ENCODE results near the gene KAZN.

DNA sequence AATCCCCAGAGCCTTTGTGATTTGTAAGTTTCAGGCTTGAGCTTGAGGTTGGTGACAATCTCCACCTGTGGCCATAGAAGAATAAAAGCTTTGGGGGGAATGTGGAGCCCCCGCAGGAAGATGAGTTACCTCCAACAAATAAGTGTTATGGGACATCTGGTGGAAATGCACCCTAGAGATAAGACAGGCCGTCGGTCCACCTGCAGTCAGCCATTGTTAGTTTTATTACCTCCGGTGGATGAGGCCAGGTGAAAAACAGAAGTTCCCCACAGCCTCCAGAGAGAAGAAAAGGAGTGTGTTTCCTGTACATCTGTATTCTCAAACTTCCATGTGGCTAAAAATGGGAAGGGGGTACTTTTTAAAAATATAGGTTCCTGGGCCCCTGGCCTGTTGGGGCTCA lies 137.4 kb downstream of the KAZN start:
- TF ChIP-seq, protein P1, sequence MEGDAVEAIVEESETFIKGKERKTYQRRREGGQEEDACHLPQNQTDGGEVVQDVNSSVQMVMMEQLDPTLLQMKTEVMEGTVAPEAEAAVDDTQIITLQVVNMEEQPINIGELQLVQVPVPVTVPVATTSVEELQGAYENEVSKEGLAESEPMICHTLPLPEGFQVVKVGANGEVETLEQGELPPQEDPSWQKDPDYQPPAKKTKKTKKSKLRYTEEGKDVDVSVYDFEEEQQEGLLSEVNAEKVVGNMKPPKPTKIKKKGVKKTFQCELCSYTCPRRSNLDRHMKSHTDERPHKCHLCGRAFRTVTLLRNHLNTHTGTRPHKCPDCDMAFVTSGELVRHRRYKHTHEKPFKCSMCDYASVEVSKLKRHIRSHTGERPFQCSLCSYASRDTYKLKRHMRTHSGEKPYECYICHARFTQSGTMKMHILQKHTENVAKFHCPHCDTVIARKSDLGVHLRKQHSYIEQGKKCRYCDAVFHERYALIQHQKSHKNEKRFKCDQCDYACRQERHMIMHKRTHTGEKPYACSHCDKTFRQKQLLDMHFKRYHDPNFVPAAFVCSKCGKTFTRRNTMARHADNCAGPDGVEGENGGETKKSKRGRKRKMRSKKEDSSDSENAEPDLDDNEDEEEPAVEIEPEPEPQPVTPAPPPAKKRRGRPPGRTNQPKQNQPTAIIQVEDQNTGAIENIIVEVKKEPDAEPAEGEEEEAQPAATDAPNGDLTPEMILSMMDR (IDR thresholded peaks at IDR 0.05) = no peak
- TF ChIP-seq POLR2A (IDR thresholded peaks at IDR 0.05) (no peak), EP300 (IDR thresholded peaks at IDR 0.05) (no peak)
